HG03558 (cell line): Measurements from ENCODE around the gene LILRA2.
"Not testable (repeated sequence)": the region's sequence is repeated elsewhere in the genome, so short reads cannot be mapped to it uniquely, and the experiment has no call there.

ENCODE experiments used
- ATAC-seq: cut with Tn5 transposase; IDR thresholded peaks from one replicate; pipeline ENCODE4 v1.9.1; 2021; ENCODE audit warnings: moderate number of reproducible peaks; ENCODE audit not compliant: unreplicated experiment; ENCODE audit errors: extremely low read depth

Gene LILRA2

GRCh38 chr19:54570316-54570715, 3.3 kb upstream of the LILRA2 start:
- no peak for ATAC-seq

DNA sequence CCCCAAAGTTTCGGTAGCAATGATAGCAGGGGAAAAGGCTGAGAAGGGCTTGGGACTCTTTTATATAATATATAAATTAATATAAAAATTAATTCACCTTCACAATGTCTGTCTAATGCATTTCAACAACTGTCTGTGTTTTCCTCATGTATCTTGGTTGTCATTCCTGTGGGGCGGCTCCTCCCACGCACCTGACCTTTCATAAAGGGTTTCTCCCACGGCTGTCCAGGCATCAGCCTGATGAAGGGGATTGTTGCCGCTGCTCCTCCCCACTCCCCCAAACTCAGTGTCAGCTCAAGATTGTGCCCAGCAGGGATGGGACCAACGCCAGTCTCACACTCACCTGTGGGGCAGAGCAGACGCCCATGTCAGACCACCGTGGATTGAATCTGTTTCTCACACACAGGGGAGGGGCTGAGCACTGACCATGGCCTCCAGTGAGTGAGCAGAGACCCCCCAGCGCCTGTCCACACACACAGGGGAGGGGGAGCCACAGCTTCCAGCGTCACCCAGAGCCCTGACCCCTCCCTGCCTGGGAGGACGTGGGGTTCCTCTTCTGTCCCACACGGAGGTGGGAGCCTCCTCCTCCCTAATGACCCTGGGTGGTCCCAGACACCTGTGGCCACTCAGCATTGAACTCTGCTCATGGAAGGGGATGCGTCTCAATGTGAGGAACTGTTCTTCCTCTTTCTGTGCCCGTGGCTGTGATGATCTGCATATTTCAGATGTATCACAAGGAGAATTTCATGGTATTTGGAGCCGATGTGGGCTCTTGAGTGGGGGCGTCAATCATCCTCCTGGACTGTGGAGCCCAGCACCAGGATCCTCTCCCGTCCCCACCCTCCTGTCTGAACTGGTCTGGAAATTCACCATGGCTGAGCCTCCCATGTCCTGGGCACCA, 1.6 kb upstream of the LILRA2 start:
- ATAC-seq = not testable (repeated sequence)

DNA sequence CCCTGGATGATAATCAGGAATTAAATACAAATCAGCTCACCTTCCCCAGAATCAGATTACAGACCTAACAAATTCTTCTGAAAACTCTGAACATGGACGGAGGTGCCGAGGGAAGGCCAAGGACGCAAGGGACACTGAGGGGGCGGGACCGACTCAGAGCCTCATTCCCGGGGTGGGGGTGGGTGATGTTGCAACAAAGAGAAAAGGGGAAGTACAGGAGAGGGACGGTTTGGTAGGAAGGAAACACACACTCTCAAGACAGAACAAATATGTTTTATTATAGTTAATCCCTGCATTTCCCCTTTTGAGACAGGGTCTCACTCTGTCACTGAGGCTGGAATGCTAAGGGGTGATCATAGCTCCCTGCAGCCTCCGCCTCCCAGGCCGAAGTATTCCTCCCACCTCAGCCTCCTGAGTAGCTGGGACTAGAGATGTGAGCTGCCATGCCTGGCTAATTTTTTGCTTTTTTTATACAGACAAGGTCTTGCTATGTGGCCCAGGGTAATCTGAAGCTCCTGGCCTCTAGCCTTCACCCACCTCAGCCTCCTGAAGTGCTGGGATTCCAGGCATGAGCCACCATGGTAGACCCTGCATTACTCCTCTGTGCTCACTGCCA, 786 bp upstream of the LILRA2 start:
- ATAC-seq = no peak

- no peak for ATAC-seq
These were observed 461 bp downstream of the LILRA2 start for GRCh38 chr19:54574051-54574450.

GRCh38 chr19:54574527-54575056, 1.0 kb downstream of the LILRA2 start:
- ATAC-seq = no peak

GRCh38 chr19:54575205-54575604, 1.6 kb downstream of the LILRA2 start:
- not testable (repeated sequence) for ATAC-seq

DNA sequence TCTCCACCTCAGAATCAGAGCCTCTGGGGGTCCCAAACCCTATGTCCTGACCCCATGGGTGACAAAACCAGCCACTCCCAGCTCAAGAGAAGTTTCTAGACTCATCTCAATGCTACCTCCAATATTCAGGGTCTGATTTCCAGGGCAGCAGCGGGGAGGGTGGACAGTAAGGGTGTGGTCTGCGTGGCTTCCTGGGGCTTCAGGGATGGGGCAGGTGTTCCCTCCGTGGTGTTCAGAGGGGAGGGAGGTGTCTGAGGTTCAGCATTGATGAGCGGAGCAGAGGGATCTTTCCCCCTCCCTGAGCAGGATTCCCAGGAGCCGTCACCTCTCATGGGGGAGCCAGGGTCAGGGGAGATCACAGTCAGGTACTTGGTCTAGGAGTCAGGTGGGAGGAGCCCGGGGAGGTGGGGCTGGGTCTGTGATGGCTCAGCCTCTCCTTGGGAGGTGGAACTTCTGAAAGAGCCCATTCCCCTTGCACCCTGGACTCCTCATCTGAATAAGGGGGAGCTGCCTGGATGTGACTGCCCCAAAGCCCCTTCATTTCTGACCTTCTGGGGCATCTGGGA, 2.9 kb downstream of the LILRA2 start:
- no peak for ATAC-seq

DNA sequence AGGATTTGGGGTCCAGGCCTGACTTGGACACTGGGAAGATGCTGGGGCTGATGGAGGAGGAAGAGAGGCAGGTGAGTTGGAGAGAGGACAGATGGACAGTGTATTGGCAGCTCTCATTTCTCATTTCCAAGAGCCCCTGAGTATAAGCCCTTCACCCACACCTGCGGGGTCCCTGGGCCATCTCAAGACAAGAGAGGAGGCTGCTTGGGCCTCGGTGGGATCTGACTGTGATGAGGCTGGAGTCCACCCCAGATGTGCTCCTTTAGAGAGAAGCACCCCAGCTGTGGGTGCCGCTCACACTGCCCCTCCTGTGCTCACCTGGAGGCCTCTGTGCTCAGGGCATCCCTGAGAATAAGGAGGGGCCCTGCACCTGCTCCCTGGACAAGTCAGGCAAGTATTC, 3.7 kb downstream of the LILRA2 start:
- ATAC-seq = no peak

DNA sequence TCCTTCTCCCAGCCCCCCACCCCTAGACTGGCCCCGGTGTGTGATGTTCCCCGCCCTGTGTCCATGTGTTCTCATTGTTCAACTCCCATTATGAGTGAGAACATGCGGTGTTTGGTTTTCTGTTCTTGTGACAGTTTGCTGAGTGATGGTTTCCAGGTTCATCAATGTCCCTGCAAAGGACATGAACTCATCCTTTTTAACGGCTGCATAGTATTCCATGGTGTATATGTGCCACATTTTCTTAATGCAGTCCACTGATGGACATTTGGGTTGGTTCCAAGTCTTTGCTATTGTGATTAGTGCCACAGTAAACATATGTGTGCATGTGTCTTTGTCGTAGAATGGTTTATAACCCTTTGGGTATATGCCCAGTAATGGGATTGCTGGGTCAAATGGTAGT, 4.7 kb downstream of the LILRA2 start:
- not testable (repeated sequence) for ATAC-seq

DNA sequence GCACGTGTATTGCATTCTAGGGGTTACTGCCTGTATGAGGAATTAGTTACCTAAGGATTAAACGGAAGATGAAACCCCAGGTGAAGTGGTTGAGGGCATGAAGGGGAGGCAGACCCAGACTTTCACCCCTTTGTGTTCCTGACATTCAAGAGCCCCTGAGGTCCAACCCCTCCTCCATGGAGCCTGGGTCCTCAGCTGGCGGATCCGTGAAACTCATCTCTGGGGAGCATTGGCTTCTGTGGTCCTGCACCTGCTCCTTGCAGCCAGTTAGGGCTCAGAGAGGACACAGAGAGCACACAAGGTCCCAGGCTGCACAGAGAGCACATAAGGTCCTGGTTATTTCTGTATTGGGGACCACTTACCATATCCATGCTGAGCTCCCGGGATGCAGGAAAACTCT, 12.8 kb downstream of the LILRA2 start:
- ATAC-seq = no peak

- ATAC-seq = no peak
These were observed 13.4 kb downstream of the LILRA2 start for GRCh38 chr19:54587026-54587425.

GRCh38 chr19:54593445-54593844, 19.9 kb downstream of the LILRA2 start, which contains the start of gene LILRA1:
Gene LILRA1, plus strand, starts transcription at chr19:54593632. Its CDS starts 613 bp downstream, at chr19:54594245.
- not testable (repeated sequence) for ATAC-seq

DNA sequence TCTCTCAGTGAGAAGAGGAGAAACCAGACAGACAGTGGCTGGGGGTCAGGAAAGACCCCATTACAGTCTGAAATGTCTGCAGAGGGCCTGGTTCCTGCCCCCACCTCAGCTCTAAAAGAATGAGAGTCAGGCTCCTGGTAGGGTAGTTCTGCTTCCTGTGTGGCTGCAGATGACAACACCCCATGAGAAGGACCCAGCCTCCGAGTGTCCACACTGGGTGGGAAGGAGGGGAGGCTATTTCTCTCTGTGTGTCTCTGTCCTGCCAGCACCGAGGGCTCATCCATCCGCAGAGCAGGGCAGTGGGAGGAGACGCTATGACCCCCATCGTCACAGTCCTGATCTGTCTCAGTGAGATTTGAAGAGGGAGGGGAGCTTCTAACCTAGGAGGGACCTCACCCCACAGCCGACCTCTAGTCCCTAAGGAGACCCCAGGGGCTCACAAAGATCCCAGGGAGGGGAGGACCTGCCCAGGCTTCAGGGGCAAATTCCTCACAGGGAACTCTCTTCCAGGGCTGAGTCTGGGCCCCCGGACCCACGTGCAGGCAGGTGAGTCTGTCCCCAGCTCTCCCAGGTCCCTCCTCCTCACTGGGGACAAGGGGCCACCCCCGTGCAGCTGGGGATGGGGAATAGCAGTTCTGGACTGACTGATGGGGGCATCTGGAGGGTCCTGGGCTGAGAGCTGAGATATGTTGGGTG, 20.5 kb downstream of the LILRA2 start:
- ATAC-seq = not testable (repeated sequence)

DNA sequence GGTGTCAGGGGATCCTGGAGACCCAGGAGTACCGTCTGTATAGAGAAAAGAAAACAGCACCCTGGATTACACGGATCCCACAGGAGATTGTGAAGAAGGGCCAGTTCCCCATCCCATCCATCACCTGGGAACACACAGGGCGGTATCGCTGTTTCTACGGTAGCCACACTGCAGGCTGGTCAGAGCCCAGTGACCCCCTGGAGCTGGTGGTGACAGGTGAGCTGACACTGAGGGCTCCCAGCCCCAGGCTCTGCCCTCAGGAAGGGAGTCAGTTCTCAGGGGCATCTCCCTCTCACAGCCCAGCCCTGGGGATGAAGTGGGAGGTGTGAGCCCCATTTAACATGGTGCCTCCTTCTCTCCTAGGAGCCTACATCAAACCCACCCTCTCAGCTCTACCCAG, 21.1 kb downstream of the LILRA2 start:
- no peak for ATAC-seq

DNA sequence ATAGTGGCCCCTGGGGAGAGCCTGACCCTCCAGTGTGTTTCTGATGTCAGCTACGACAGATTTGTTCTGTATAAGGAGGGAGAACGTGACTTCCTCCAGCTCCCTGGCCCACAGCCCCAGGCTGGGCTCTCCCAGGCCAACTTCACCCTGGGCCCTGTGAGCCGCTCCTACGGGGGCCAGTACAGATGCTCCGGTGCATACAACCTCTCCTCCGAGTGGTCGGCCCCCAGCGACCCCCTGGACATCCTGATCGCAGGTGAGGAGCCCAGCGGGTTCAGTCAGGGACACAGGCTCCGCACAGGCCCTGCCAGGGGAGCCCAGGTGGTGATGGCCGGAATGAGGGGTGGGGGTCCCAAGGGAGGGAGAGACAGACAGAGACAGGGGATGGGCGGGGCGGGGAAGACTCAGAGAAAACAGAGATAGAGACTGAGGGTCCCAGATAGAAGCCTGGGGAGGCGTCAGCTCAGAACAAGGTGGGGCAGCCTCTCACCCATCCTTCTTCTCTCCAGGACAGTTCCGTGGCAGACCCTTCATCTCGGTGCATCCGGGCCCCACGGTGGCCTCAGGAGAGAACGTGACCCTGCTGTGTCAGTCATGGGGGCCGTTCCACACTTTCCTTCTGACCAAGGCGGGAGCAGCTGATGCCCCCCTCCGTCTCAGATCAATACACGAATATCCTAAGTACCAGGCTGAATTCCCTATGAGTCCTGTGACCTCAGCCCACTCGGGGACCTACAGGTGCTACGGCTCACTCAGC, 22.3 kb downstream of the LILRA2 start:
- ATAC-seq = not testable (repeated sequence)

- no peak for ATAC-seq
These were observed 26.6 kb downstream of the LILRA2 start for GRCh38 chr19:54600212-54600611.

GRCh38 chr19:54606230-54606629, 32.6 kb downstream of the LILRA2 start:
- ATAC-seq = no peak

GRCh38 chr19:54606891-54607784, 33.5 kb downstream of the LILRA2 start:
- ATAC-seq = peak; percentile 44

DNA sequence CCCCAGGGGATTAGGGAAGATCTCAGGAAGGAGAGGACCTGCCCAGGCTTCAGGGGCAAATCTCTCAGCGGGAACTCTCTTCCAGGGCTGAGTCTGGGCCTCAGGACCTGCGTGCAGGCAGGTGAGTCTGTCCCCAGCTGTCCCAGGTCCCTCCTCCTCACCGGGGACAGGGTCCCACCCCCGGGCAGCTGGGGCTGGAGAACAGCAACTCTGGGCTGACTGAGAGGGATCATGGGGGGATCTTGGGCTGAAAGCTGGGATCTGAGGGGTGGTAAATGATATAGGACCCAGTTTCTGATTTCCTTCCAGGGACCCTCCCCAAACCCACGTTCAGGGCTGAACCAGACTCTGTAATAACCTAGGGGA, 34.2 kb downstream of the LILRA2 start:
- ATAC-seq = no peak
